ENCODE measurements around the gene ZNF827. TPM values are rescaled to one million over a fixed set of nuclear protein-coding genes. Genes with fewer than 3 reads are reported as not detected.

ZNF827 gene
- total RNA-seq, 1 experiment from 2014 or later = 26.2 TPM

DNA sequence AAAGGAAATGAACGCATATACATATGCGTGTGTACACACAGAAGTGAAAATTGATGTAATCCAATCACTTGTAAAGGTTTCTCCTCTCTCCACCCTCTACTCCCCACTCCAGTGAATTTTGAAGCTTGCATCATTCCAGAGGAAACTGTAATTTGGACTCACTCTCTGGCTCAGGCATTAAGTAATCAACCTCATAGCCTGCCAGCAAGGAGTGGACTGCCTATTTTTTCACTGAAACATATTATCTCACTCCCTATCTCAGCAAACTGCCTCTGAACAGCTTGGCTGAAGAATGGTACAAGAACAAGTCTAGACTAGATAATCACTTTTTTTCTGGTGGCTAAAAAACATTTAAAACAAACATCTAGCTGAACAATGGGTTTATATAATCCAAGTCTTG is 134.5 kb downstream of the ZNF827 start:
- DNase-seq = no peak
- CTCF ChIA-PET = no interaction called here
- Mint-ChIP-seq H3K4me3 (ENCODE audit: low read depth, unreplicated experiment) (no peak overlapping the region), H3K27ac (ENCODE audit: unreplicated experiment) (no peak overlapping the region), H3K4me1 (ENCODE audit: low read depth, unreplicated experiment) (peaks cover 42% of the 10 kb centered on the region), H3K9me3 (ENCODE audit: low read depth, unreplicated experiment) (no peaks in the 10 kb centered on the region), H3K27me3 (ENCODE audit: unreplicated experiment) (no peaks in the 10 kb centered on the region), H3K36me3 (ENCODE audit: insufficient read depth, unreplicated experiment) (peaks cover 13% of the 10 kb centered on the region)
- intact Hi-C loops (cut with micrococcal nuclease; ENCODE audit: unreplicated experiment) = no loop called here
- no TSS peak for BruUV-seq (replicated peaks)
- TF ChIP-seq, protein P1, sequence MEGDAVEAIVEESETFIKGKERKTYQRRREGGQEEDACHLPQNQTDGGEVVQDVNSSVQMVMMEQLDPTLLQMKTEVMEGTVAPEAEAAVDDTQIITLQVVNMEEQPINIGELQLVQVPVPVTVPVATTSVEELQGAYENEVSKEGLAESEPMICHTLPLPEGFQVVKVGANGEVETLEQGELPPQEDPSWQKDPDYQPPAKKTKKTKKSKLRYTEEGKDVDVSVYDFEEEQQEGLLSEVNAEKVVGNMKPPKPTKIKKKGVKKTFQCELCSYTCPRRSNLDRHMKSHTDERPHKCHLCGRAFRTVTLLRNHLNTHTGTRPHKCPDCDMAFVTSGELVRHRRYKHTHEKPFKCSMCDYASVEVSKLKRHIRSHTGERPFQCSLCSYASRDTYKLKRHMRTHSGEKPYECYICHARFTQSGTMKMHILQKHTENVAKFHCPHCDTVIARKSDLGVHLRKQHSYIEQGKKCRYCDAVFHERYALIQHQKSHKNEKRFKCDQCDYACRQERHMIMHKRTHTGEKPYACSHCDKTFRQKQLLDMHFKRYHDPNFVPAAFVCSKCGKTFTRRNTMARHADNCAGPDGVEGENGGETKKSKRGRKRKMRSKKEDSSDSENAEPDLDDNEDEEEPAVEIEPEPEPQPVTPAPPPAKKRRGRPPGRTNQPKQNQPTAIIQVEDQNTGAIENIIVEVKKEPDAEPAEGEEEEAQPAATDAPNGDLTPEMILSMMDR (IDR thresholded peaks at IDR 0.05; ENCODE audit: unreplicated experiment) = no peak

DNA sequence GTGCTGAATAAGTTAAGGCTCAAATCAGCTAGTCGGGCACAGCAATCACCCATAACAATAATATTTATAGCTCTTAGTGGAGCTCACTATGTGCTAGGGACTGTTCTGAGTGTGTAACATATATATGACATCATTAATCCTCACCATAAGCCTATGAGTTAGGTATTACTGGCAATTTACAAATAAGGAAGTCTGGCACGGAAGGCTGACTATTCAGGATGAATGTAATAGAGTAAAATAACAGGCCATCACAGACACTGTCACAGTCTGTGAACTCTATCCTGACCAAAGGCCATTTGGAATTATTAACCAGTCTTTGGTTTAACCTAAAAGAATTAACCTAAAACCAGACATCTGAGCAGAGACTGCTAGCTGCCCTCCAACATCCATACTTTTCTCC is 139.4 kb downstream of the ZNF827 start:
- Mint-ChIP-seq H3K4me3 (ENCODE audit: low read depth, unreplicated experiment) (no peak overlapping the region), H3K27ac (ENCODE audit: unreplicated experiment) (no peak overlapping the region), H3K36me3 (ENCODE audit: insufficient read depth, unreplicated experiment) (peaks cover 6% of the 10 kb centered on the region), H3K4me1 (ENCODE audit: low read depth, unreplicated experiment) (peaks cover 10% of the 10 kb centered on the region), H3K27me3 (ENCODE audit: unreplicated experiment) (no peaks in the 10 kb centered on the region), H3K9me3 (ENCODE audit: low read depth, unreplicated experiment) (no peaks in the 10 kb centered on the region)
- TF ChIP-seq, protein P1 (IDR thresholded peaks at IDR 0.05; ENCODE audit: unreplicated experiment) = no peak
- DNase-seq = no peak
- BruUV-seq (replicated peaks) = no TSS peak
- CTCF ChIA-PET = no interaction called here
- intact Hi-C loops (cut with micrococcal nuclease; ENCODE audit: unreplicated experiment) = no loop called here

DNA sequence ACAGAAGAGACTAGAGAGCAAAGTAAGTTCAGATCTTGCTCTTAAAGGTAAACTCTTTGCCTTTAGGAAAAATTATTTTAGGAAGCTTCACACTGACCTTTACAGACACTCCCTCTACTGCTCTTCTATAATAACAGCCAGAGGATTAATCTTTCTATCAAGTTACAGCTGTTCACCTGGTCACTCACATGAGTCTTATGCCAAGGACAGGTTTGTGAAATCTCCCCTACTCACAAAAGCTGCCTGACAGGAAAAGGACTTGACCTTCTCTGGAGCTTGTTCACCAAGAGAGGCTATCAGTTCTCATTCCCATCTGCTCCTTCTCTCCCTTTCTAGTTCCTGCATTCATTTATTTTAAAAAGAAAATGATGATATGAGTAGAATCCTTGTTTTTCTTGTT is 141.3 kb downstream of the ZNF827 start:
- no peak for DNase-seq
- intact Hi-C loops (cut with micrococcal nuclease; ENCODE audit: unreplicated experiment) = no loop called here
- H3K9me3 Mint-ChIP-seq (ENCODE audit: low read depth, unreplicated experiment) = no peaks in the 10 kb centered on the region
- H3K4me3 Mint-ChIP-seq (ENCODE audit: low read depth, unreplicated experiment) = no peak overlapping the region
- TF ChIP-seq, protein P1 (IDR thresholded peaks at IDR 0.05; ENCODE audit: unreplicated experiment) = no peak
- no peak overlapping the region for H3K27ac Mint-ChIP-seq (ENCODE audit: unreplicated experiment)
- H3K27me3 Mint-ChIP-seq (ENCODE audit: unreplicated experiment) = no peaks in the 10 kb centered on the region
- CTCF ChIA-PET = no interaction called here
- BruUV-seq (replicated peaks) = no TSS peak
- peaks cover 10% of the 10 kb centered on the region for H3K4me1 Mint-ChIP-seq (ENCODE audit: low read depth, unreplicated experiment)
- peaks cover 9% of the 10 kb centered on the region for H3K36me3 Mint-ChIP-seq (ENCODE audit: insufficient read depth, unreplicated experiment)

DNA sequence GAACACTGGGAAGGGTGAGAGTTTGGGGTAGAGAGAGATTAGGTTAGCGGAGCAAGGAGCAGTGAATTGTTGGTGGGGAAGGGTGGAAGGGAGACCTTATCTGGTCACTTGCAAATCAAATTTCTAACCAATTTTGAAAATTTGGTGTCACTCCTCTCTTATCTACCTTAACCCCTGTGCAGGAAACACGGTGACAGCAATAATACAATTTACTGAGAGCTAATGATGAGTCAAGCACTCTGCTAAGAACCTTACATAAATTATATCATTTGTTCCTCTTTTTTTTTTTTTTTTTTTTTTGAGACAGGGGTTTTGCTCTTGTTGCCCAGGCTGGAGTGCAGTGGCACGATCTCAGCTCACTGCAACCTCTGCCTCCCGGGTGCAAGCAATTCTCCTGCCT is 142.3 kb downstream of the ZNF827 start:
- Mint-ChIP-seq H3K9me3 (ENCODE audit: low read depth, unreplicated experiment) (no peaks in the 10 kb centered on the region), H3K4me3 (ENCODE audit: low read depth, unreplicated experiment) (no peak overlapping the region), H3K36me3 (ENCODE audit: insufficient read depth, unreplicated experiment) (peaks cover 9% of the 10 kb centered on the region), H3K4me1 (ENCODE audit: low read depth, unreplicated experiment) (peaks cover 10% of the 10 kb centered on the region), H3K27ac (ENCODE audit: unreplicated experiment) (no peak overlapping the region), H3K27me3 (ENCODE audit: unreplicated experiment) (no peaks in the 10 kb centered on the region)
- no peak for DNase-seq
- TF ChIP-seq, protein P1 (IDR thresholded peaks at IDR 0.05; ENCODE audit: unreplicated experiment) = no peak
- CTCF ChIA-PET = no interaction called here
- BruUV-seq (replicated peaks) = no TSS peak
- intact Hi-C loops (cut with micrococcal nuclease; ENCODE audit: unreplicated experiment) = no loop called here

DNA sequence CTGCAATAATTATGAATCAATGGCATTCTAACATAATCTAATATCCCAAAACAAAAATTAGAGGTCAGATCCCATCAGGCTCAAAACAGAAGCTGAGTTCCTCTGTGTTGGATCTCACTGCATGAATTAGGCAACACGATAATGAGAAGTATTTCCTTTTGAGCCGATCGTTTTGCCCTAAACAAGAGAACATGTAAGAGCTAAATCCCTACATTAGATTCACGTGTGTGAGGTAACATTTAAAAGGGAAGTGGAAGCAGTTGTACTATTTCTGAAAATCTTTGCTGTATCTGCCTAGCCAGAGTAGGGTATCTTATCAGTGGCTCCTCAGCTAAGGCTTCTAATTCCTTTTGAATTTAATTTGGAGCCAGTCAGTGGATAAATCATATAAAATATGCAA is 143.1 kb downstream of the ZNF827 start:
- TF ChIP-seq, protein P1 (IDR thresholded peaks at IDR 0.05; ENCODE audit: unreplicated experiment) = no peak
- Mint-ChIP-seq H3K27me3 (ENCODE audit: unreplicated experiment) (no peaks in the 10 kb centered on the region), H3K4me3 (ENCODE audit: low read depth, unreplicated experiment) (no peak overlapping the region), H3K9me3 (ENCODE audit: low read depth, unreplicated experiment) (no peaks in the 10 kb centered on the region), H3K27ac (ENCODE audit: unreplicated experiment) (no peak overlapping the region), H3K36me3 (ENCODE audit: insufficient read depth, unreplicated experiment) (peaks cover 9% of the 10 kb centered on the region), H3K4me1 (ENCODE audit: low read depth, unreplicated experiment) (peaks cover 15% of the 10 kb centered on the region)
- no peak for DNase-seq
- CTCF ChIA-PET = no interaction called here
- no TSS peak for BruUV-seq (replicated peaks)
- intact Hi-C loops (cut with micrococcal nuclease; ENCODE audit: unreplicated experiment) = no loop called here

All from Calu3 (cell line).